ENCODE results near the gene ZNF580.

ZNF580 gene

DNA sequence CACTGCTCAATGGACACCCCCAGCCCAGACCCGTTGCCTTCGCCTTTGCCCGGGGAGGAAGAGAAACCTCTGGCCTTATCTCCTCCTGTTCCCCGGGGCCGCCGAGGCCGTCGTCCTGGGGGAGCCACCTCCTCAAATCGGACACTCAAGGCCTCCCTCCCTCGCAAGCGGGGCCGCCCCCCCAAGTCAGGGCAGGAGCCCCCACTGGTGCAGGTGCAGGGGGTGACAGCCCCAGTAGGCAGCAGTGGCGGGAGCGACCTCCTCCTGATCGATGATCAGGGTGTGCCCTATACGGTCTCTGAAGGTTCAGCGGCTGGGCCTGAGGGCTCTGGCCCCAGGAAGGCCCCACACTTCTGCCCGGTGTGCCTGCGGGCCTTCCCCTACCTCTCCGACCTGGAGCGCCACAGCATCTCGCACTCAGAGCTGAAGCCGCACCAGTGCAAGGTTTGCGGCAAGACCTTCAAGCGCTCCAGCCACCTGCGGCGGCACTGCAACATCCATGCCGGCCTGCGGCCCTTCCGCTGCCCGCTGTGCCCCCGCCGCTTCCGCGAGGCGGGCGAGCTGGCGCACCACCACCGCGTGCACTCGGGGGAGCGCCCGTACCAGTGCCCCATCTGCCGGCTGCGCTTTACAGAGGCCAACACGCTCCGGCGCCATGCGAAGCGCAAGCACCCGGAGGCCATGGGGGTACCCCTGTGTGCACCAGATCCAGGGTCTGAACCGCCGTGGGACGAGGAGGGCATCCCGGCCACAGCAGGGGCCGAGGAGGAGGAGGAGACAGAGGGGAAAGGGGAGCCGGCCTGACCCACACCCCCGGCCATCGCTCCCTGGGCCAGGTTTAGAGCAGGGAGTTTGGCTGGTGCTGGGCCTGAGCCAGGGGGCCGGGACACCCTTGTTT lies 38.4 kb upstream of the ZNF580 start:
- no peak overlapping the region for H3K4me3 ChIP-seq (ENCODE audit: low read depth, low read length)
- TF ChIP-seq CTCF (IDR thresholded peaks at IDR 0.05; ENCODE audit: low read depth, low read length): no peak

DNA sequence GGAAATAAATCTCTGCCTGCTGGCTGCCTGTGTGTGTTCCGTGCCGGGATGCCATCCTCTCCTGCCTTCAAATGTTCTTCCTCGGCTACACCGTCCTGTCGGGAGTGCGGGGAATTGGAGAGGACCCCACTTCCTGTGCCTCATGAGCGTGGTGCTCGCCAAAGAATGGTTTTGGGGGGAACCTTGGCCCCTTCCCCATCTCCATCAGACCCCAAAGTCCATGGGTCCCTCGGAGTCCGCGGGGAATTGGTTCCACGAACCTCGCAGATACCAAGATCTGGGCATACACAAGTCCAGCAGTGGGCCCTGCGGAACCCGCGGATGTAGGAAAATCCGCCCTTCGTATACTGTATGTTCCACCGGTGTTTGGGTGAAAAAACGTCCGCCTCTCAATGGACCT lies 37.7 kb upstream of the ZNF580 start:
- no peak overlapping the region for H3K4me3 ChIP-seq (ENCODE audit: low read depth, low read length)
- no peak for TF ChIP-seq CTCF (IDR thresholded peaks at IDR 0.05; ENCODE audit: low read depth, low read length)

GRCh38 chr19:55603581-55604292 lies 37.1 kb upstream of the ZNF580 start:
- H3K4me3 ChIP-seq (ENCODE audit: low read depth, low read length): no peak overlapping the region
- no peak for TF ChIP-seq CTCF (IDR thresholded peaks at IDR 0.05; ENCODE audit: low read depth, low read length)

DNA sequence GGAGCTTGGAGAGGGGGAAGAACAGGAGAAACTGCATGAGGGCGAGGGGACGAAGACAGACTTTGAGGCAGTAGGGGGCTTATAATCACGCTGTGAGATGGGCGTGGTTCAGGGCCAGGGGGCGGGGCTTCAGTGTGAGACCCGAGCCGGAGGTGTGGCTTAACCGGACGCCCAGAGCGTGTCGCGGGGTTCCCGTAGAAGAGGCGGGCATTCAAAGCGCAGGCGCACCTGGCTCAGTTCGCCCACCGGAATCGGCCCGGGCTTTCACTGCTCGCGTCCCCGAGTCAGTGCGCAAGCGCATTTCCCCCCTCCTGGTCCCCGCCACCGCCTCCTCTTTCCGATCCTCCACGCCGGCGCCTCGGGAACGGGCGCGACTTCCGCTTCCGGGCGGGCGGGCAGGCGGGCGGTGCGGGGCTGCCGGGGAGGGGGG lies 35.6 kb upstream of the ZNF580 start:
- no peak for TF ChIP-seq CTCF (IDR thresholded peaks at IDR 0.05; ENCODE audit: low read depth, low read length)

GRCh38 chr19:55605637-55606470 lies 34.9 kb upstream of the ZNF580 start, which contains the start of gene ZNF865:
TSS of gene ZNF865 (plus strand) at chr19:55605647. CDS start at chr19:55613619, 7,972 bp downstream.
- H3K4me3 ChIP-seq (ENCODE audit: low read depth, low read length): peak within 1 kb of the TSS; percentile 94
- TF ChIP-seq CTCF (IDR thresholded peaks at IDR 0.05; ENCODE audit: low read depth, low read length): peak; percentile 77

More for the DNA sequence above, 35.6 kb upstream of the ZNF580 start:
- H3K4me3 ChIP-seq (ENCODE audit: low read depth, low read length): peak overlapping the region; percentile 94

DNA sequence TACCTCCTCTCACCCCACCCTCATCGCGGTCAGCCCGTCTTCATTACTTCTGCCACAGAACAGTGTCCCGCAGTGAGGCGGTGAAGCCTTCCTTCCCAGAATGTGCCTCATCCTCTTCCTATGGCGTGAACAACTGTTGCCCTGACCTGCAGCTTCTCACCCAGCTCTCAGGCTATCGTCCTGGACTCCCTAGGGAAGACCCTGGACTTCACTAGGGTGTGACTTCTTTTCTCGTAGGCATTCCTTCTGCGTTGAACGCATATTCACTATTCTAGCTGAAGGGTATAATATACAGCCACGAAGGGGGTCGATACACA lies 34.4 kb upstream of the ZNF580 start:
- no peak for TF ChIP-seq CTCF (IDR thresholded peaks at IDR 0.05; ENCODE audit: low read depth, low read length)
- peak overlapping the region; percentile 94 for H3K4me3 ChIP-seq (ENCODE audit: low read depth, low read length)
